Left lung (tissue), 10 donors: ENCODE data around the gene PIK3C2A. TPM values are rescaled to one million over a fixed set of nuclear protein-coding genes. Genes with fewer than 3 reads are reported as not detected.

Experiments used
- ATAC-seq: fragments of 200-7000 bp; cut with Tn5 transposase; one replicate; pipeline ENCODE4 v1.9.1; 2020; ENCODE audit warnings: moderate library complexity
- DNase-seq, 4 donors: peaks; one replicate each; pipeline ENCODE4 v3.0.0-alpha.2; 2013 to 2020
- H3K27ac ChIP-seq, 2 donors: fragments of 200-600 bp; sonication (generic) in 1 of 2; one replicate each; pipeline versions ENCODE4 v1.5.0 to v1.8.0; 2020 to 2021
- H3K27me3 ChIP-seq, 2 donors: fragments of 200-600 bp; sonication (generic) in 1 of 2; one replicate each; pipeline versions ENCODE4 v1.5.0 to v1.8.0; 2020 to 2021
- H3K36me3 ChIP-seq, 2 donors: fragments of 200-600 bp; sonication (generic) in 1 of 2; one replicate each; pipeline versions ENCODE4 v1.5.0 to v1.8.0; 2020 to 2021
- H3K4me1 ChIP-seq, 2 donors: fragments of 200-600 bp; one replicate each; pipeline ENCODE4 v1.8.0; 2021
- H3K4me3 ChIP-seq, 2 donors: fragments of 200-600 bp; sonication (generic) in 1 of 2; one replicate each; pipeline versions ENCODE4 v1.5.0 to v1.8.0; 2020 to 2021; ENCODE audit warnings: mild to moderate bottlenecking in 1 of 2
- H3K9me3 ChIP-seq, 2 donors: fragments of 200-600 bp; sonication (generic) in 1 of 2; one replicate each; pipeline versions ENCODE4 v1.5.0 to v1.8.0; 2020 to 2021
- intact Hi-C, 2 donors: fragments of 100-400 bp; cut with DNase I; formaldehyde crosslinking; loops; one replicate each; pipeline versions ENCODE4 v1.11.2 to v1.14.2; 2022
- polyA plus RNA-seq, 6 donors: library from polyadenylated mRNA; unstranded; fragments of 120-200 nt; gene quantifications; one replicate each; pipeline ENCODE4 v1.2.1, GENCODE V29; 2013; ENCODE audit not compliant: insufficient read length in 6 of 6
- total RNA-seq, 2 donors: library from RNA; stranded (reverse); fragmentation: NEBNext Ultra II Directional; extraction: Animal tissue kit (Norgen Biotek cat#: 25700); gene quantifications; one replicate each; pipeline ENCODE4 v1.2.1, GENCODE V29; 2021
- TF ChIP-seq, protein P1 (sequence below), 2 donors: fragments of 200-600 bp; sonication (generic) in 1 of 2; IDR thresholded peaks; one replicate each; pipeline versions ENCODE4 v1.5.0 to v1.8.0; 2021; ENCODE audit warnings: antibody characterized with exemption in 2 of 2
- donor health status: DM: no; HTN: yes; CAD: no.
- donor health status: DM: no; HTN: no; CAD: no.

PIK3C2A gene
- total and polyA plus RNA-seq, 8 donors, result 57.0 to 78.2 (median 63.4) TPM

DNA sequence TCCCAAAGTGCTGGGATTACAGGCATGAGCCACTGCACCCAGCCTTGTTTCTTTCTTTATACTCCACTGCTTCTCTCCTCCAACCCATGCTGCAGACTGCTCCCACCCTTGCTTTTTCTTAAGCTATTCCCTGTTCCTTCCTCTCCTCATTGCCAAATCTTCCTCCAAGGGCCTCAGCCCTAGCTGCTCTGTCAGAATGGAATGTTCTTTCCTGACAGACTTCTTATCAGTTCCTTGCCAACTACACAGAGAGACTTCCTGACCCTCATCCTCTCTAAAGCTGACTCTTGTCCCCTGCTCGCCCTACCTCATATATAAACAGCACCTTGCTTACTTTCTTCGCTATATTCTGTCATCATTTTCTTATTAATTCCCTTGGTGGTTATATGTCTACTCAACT is 16.9 kb upstream of the PIK3C2A start:
- TF ChIP-seq, protein P1, sequence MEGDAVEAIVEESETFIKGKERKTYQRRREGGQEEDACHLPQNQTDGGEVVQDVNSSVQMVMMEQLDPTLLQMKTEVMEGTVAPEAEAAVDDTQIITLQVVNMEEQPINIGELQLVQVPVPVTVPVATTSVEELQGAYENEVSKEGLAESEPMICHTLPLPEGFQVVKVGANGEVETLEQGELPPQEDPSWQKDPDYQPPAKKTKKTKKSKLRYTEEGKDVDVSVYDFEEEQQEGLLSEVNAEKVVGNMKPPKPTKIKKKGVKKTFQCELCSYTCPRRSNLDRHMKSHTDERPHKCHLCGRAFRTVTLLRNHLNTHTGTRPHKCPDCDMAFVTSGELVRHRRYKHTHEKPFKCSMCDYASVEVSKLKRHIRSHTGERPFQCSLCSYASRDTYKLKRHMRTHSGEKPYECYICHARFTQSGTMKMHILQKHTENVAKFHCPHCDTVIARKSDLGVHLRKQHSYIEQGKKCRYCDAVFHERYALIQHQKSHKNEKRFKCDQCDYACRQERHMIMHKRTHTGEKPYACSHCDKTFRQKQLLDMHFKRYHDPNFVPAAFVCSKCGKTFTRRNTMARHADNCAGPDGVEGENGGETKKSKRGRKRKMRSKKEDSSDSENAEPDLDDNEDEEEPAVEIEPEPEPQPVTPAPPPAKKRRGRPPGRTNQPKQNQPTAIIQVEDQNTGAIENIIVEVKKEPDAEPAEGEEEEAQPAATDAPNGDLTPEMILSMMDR (IDR thresholded peaks at IDR 0.05), result no peak
- Histone ChIP-seq H3K9me3 (no peaks in the 10 kb centered on the region), H3K4me3 (peak overlapping the region in 1 of 2 donors; percentile 25), H3K36me3 (no peaks in the 10 kb centered on the region), H3K27me3 (no peaks in the 10 kb centered on the region), H3K27ac (peak overlapping the region in 1 of 2 donors; percentile 53), H3K4me1 (peaks cover 0 to 2% of the 10 kb centered on the region in 2 donors)
- ATAC-seq, result peak; percentile 29
- intact Hi-C loops, result no loop called here
- DNase-seq, result no peak

DNA sequence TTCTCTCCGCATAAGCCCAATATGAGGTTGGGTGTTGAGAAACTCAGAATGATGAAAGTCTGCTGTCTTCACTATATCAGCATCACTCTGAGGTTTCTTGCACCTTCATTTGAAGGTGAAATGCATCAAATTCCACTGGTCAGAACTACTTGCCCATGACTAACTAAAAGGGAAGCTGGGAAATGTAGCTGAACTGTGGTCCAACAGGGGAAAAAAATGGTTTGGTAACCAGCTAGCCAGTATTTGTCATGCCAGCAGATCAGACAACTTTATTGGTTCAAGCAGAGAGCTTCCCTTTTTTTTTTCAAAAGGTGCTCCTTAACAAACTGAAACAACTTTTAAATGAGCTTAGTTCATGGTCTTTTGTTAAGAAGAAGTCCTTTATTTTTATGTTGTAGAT is 14.2 kb upstream of the PIK3C2A start:
- no peak for DNase-seq
- no peak overlapping the region for H3K27ac ChIP-seq
- intact Hi-C loops, result no loop called here
- H3K27me3 ChIP-seq, result no peaks in the 10 kb centered on the region
- H3K4me1 ChIP-seq, result no peaks in the 10 kb centered on the region
- no peaks in the 10 kb centered on the region for H3K9me3 ChIP-seq
- no peaks in the 10 kb centered on the region for H3K36me3 ChIP-seq
- ATAC-seq, result no peak
- no peak overlapping the region for H3K4me3 ChIP-seq
- TF ChIP-seq, protein P1 (IDR thresholded peaks at IDR 0.05), result no peak

DNA sequence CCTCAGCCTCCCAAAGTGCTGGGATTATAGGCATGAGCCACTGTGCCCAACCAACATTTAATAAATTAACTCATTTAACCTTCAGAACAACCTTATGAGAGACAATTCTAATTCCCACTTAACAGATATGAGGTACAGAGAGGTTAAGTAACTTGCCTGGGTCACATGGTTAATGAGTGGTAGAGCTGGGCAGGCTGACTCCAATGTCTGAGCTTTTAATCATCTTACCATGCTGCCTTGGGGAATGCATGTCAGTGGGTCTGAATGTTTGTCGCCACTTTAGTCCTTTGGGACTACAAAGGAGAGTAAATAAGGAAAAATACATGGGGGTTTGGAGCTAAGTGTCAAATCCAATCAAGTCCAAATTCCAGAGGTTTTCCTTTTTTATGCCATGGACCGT is 11.2 kb upstream of the PIK3C2A start:
- Histone ChIP-seq H3K27me3 (no peaks in the 10 kb centered on the region), H3K36me3 (no peaks in the 10 kb centered on the region), H3K4me3 (no peak overlapping the region), H3K27ac (no peak overlapping the region), H3K4me1 (no peaks in the 10 kb centered on the region), H3K9me3 (peaks cover 0 to 4% of the 10 kb centered on the region in 2 donors)
- TF ChIP-seq, protein P1 (IDR thresholded peaks at IDR 0.05), result no peak
- intact Hi-C loops, result no loop called here
- DNase-seq (no peak), ATAC-seq (no peak)

DNA sequence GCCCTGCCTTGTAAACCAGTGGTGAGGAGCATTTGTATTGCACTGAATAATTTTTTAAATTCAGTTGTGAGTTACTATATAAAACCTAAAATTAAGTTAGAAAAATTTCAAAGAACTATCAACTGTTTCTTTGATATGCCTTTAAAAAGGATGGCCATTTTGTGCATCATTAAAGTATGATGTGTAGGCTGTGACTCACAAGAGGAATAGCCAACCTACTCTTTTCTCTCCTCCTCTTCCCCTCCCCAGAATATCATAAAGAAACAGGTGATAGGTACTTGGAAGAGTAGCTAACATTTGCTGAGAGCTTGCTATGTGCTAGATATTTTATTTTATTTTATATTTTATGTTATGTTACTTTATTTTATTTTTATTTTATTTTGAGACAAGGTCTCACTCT is 10.6 kb upstream of the PIK3C2A start:
- intact Hi-C loops, result no loop called here
- DNase-seq (no peak), ATAC-seq (no peak)
- Histone ChIP-seq H3K4me1 (no peaks in the 10 kb centered on the region), H3K4me3 (no peak overlapping the region), H3K27ac (no peak overlapping the region), H3K36me3 (no peaks in the 10 kb centered on the region), H3K9me3 (peaks cover 0 to 4% of the 10 kb centered on the region in 2 donors), H3K27me3 (no peaks in the 10 kb centered on the region)
- TF ChIP-seq, protein P1 (IDR thresholded peaks at IDR 0.05), result no peak

DNA sequence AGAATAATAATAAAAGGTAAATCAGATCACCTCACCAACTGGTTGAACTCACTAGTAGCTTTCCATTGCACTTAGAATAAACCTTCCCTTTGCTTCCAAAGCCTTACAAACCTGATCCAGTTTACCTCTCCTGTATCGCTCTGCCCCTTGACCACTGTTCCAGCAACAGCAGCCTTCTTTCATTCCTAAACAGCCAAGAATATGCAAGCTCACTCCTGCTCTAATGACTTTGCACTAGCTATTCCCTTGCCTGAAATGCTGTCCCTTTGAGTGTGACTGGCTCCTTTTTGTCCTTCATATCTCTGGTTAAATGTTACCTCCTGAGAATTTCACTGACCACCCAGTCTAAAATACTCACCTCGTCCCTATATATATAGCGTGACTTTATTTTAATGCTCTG is 9.6 kb upstream of the PIK3C2A start:
- intact Hi-C loops, result no loop called here
- Histone ChIP-seq H3K4me3 (no peak overlapping the region), H3K9me3 (peaks cover 0 to 4% of the 10 kb centered on the region in 2 donors), H3K4me1 (no peaks in the 10 kb centered on the region), H3K27me3 (no peaks in the 10 kb centered on the region), H3K36me3 (no peaks in the 10 kb centered on the region), H3K27ac (no peak overlapping the region)
- ATAC-seq (no peak), DNase-seq (no peak)
- TF ChIP-seq, protein P1 (IDR thresholded peaks at IDR 0.05), result no peak
